K562 (cell line): ENCODE data around the gene PELI1.

ENCODE experiments used
- ADNP ChIP-seq: fragments of 200-800 bp; sonication (Bioruptor generic); IDR thresholded peaks from 2 replicates; pipeline ENCODE4 v1.6.1; 2016; ENCODE audit warnings: missing genetic modification characterization, missing compliant biosample characterization
- C11orf30 ChIP-seq: fragments of 450-650 bp; IDR thresholded peaks from 2 replicates; pipeline ENCODE4 v1.6.1; 2016; ENCODE audit warnings: low read depth, mild to moderate bottlenecking
- CBFA2T3 ChIP-seq: fragments of 450-650 bp; IDR thresholded peaks from 2 replicates; pipeline ENCODE4 v1.6.1; 2017
- CTCF ChIP-seq, 3 experiments: IDR thresholded peaks in 2 of 3; conservative IDR thresholded peaks in 1 of 3; 2 replicates each; pipeline ENCODE4 v1.5.1; 2011 to 2012; ENCODE audit warnings: low read length in 3 of 3, mild to moderate bottlenecking in 3 of 3, control low read depth in 2 of 3, improper control_type of control experiment in 1 of 3, inconsistent platforms in 1 of 3, low read depth in 1 of 3, mixed read lengths in 1 of 3, moderate library complexity in 1 of 3; ENCODE audit not compliant: insufficient read depth in 2 of 3
- DNMT1 ChIP-seq: fragments of 450-650 bp; IDR thresholded peaks from 2 replicates; pipeline ENCODE4 v1.6.1; 2016; ENCODE audit warnings: antibody characterized with exemption, mild to moderate bottlenecking
- FOSL1 ChIP-seq: fragments of 200-800 bp; sonication (Bioruptor generic); conservative IDR thresholded peaks from 2 replicates; pipeline ENCODE4 v1.6.1; 2016; ENCODE audit warnings: missing genetic modification characterization, missing compliant biosample characterization
- MECOM ChIP-seq: fragments of 250-450 bp; sonication (Bioruptor Pico); IDR thresholded peaks from 2 replicates; pipeline ENCODE4 v1.8.0; 2022; ENCODE audit warnings: inconsistent platforms
- MEF2D ChIP-seq: conservative IDR thresholded peaks from 2 replicates; pipeline ENCODE4 v1.6.1; 2016; ENCODE audit warnings: low read depth, missing genetic modification characterization, missing compliant biosample characterization
- MXI1 ChIP-seq: IDR thresholded peaks from 2 replicates; pipeline ENCODE4 v1.6.1; 2011; ENCODE audit warnings: low read depth, mild to moderate bottlenecking, improper control_type of control experiment, low read length
- NBN ChIP-seq: fragments of 450-650 bp; IDR thresholded peaks from 2 replicates; pipeline ENCODE4 v1.6.1; 2016; ENCODE audit warnings: low read depth, mild to moderate bottlenecking
- NR1H2 ChIP-seq: sonication (generic); formaldehyde crosslinking; IDR thresholded peaks from 2 replicates; pipeline ENCODE4 v1.4.0; 2020; ENCODE audit warnings: mild to moderate bottlenecking, missing genetic modification reagents
- SRSF9 ChIP-seq: fragments of 200-400 bp; formaldehyde crosslinking; IDR thresholded peaks from 2 replicates; pipeline ENCODE4 v1.6.1; 2017; ENCODE audit warnings: low read depth, low read length, borderline replicate concordance
- TARDBP ChIP-seq: fragments of 450-650 bp; IDR thresholded peaks from 2 replicates; pipeline ENCODE4 v1.6.1; 2016
- TCF7L2 ChIP-seq: fragments of 150-350 bp; IDR thresholded peaks from 2 replicates; pipeline ENCODE4 v1.6.1; 2016; ENCODE audit warnings: low read depth, mild to moderate bottlenecking, low read length, moderate library complexity

GRCh38 chr2:64164629-64165028 is 20.4 kb upstream of the PELI1 start:
- TF ChIP-seq NBN (no peak), NR1H2 (CRISPR knock-in tag) (no peak), FOSL1 (no peak), MXI1 (no peak), CTCF (IDR thresholded peaks at IDR 0.05 in 2 of 3, conservative IDR thresholded peaks at IDR 0.05 in 1 of 3; ENCODE audit: insufficient read depth in 2 of 3, low read depth in 1 of 3, low read length in 3 of 3) (no peak), C11orf30 (no peak), MECOM (CRISPR knock-in tag) (no peak), TCF7L2 (no peak), TARDBP (no peak), CBFA2T3 (no peak), SRSF9 (no peak), ADNP (tag) (no peak), DNMT1 (no peak), MEF2D (tag) (no peak)
